Gastrocnemius medialis (tissue), 4 donors: ENCODE measurements around the gene FTSJ1.

Experiments used
- CTCF ChIP-seq, 5 experiments: fragments of 450-650 bp in 3 of 5; fragments of 200-600 bp in 2 of 5; sonication (generic) in 2 of 5; IDR thresholded peaks in 4 of 5; conservative IDR thresholded peaks in 1 of 5; 1 replicate in 4 of 5; 2 replicates in 1 of 5; pipeline ENCODE4 v1.5.1; 2016 to 2019; ENCODE audit warnings: antibody characterized with exemption in 5 of 5, mild to moderate bottlenecking in 3 of 5, moderate library complexity in 3 of 5
- POLR2A ChIP-seq, 2 donors: fragments of 450-650 bp; IDR thresholded peaks; one replicate each; pipeline ENCODE4 v1.6.1; 2017; ENCODE audit warnings: antibody characterized with exemption in 2 of 2, mild to moderate bottlenecking in 2 of 2, moderate library complexity in 2 of 2

GRCh38 chrX:48476919-48477318 is 920 bp downstream of the FTSJ1 start:
- TF ChIP-seq CTCF (IDR thresholded peaks at IDR 0.05 in 4 of 5, conservative IDR thresholded peaks at IDR 0.05 in 1 of 5) (no peak), POLR2A (IDR thresholded peaks at IDR 0.05) (no peak)
